HEK293T (cell line): ENCODE measurements around the gene OR4P4.

ENCODE experiments used
- CTCF ChIA-PET: fragments of 350-600 bp; formaldehyde crosslinking; extraction: SDS; loops from one replicate; lab custom pipeline; 2021; ENCODE audit warnings: antibody characterized with exemption, inconsistent platforms; lab: Yijun Ruan, JAX
- POLR2A ChIA-PET: fragments of 350-600 bp; formaldehyde crosslinking; extraction: SDS; loops from one replicate; lab custom pipeline; 2020; ENCODE audit warnings: antibody characterized with exemption, inconsistent platforms; lab: Yijun Ruan, JAX
- DNase-seq: peaks from one replicate; pipeline ENCODE4 v3.0.0; 2012; ENCODE audit warnings: mixed read lengths; ENCODE audit errors: extremely low spot score
- ARNT ChIP-seq: fragments of 450-650 bp; IDR thresholded peaks from 2 replicates; pipeline ENCODE4 v1.6.1; 2017; ENCODE audit warnings: mild to moderate bottlenecking
- BHLHE40 ChIP-seq: fragments of 450-650 bp; IDR thresholded peaks from 2 replicates; pipeline ENCODE4 v1.6.1; 2016; ENCODE audit warnings: mild to moderate bottlenecking, moderate library complexity, borderline replicate concordance
- CTBP1 ChIP-seq: fragments of 450-650 bp; IDR thresholded peaks from 2 replicates; pipeline ENCODE4 v1.6.1; 2016; ENCODE audit warnings: borderline replicate concordance
- ELF4 ChIP-seq: fragments of 450-650 bp; IDR thresholded peaks from 2 replicates; pipeline ENCODE4 v1.6.1; 2017; ENCODE audit warnings: antibody characterized with exemption
- FOXA1 ChIP-seq: fragments of 450-650 bp; IDR thresholded peaks from 2 replicates; pipeline ENCODE4 v1.6.1; 2016; ENCODE audit warnings: mild to moderate bottlenecking
- FOXK2 ChIP-seq: fragments of 450-650 bp; IDR thresholded peaks from 2 replicates; pipeline ENCODE4 v1.6.1; 2016; ENCODE audit warnings: mild to moderate bottlenecking
- FOXM1 ChIP-seq: fragments of 450-650 bp; IDR thresholded peaks from 2 replicates; pipeline ENCODE4 v1.6.1; 2017; ENCODE audit warnings: mild to moderate bottlenecking, borderline replicate concordance
- HDGF ChIP-seq: fragments of 450-650 bp; IDR thresholded peaks from 2 replicates; pipeline ENCODE4 v1.6.1; 2017; ENCODE audit warnings: antibody characterized with exemption, borderline replicate concordance
- L3MBTL2 ChIP-seq: fragments of 450-650 bp; conservative IDR thresholded peaks from 2 replicates; pipeline ENCODE4 v1.6.1; 2016; ENCODE audit warnings: mild to moderate bottlenecking
- LEF1 ChIP-seq: fragments of 450-650 bp; IDR thresholded peaks from 2 replicates; pipeline ENCODE4 v1.6.1; 2017; ENCODE audit warnings: mild to moderate bottlenecking, borderline replicate concordance
- NFRKB ChIP-seq: fragments of 450-650 bp; IDR thresholded peaks from 2 replicates; pipeline ENCODE4 v1.6.1; 2016; ENCODE audit warnings: mild to moderate bottlenecking, moderate library complexity
- PKNOX1 ChIP-seq: fragments of 450-650 bp; IDR thresholded peaks from 2 replicates; pipeline ENCODE4 v1.6.1; 2016
- SP1 ChIP-seq: fragments of 450-650 bp; IDR thresholded peaks from 2 replicates; pipeline ENCODE4 v1.6.1; 2017
- SUZ12 ChIP-seq: fragments of 450-650 bp; IDR thresholded peaks from 2 replicates; pipeline ENCODE4 v1.6.1; 2016; ENCODE audit warnings: mild to moderate bottlenecking
- TARDBP ChIP-seq: fragments of 450-650 bp; IDR thresholded peaks from 2 replicates; pipeline ENCODE4 v1.6.1; 2016
- ZNF384 ChIP-seq: fragments of 450-650 bp; IDR thresholded peaks from 2 replicates; pipeline ENCODE4 v1.6.1; 2016

Gene OR4P4

GRCh38 chr11:55658031-55658573 lies 23.2 kb downstream of the OR4P4 start:
- no peak for TF ChIP-seq ARNT
- no peak for TF ChIP-seq FOXA1
- TF ChIP-seq L3MBTL2 = no peak
- TF ChIP-seq LEF1 = no peak
- TF ChIP-seq TARDBP = no peak
- TF ChIP-seq HDGF = no peak
- TF ChIP-seq FOXM1 = no peak
- TF ChIP-seq CTBP1 = no peak
- no peak for TF ChIP-seq SP1
- no peak for TF ChIP-seq ZNF384
- TF ChIP-seq PKNOX1 = no peak
- ChIA-PET POLR2A (no interaction called here), CTCF (no interaction called here)
- DNase-seq = no peak

GRCh38 chr11:55658608-55659007 lies 23.7 kb downstream of the OR4P4 start:
- TF ChIP-seq SP1 (no peak), HDGF (no peak), NFRKB (no peak), CTBP1 (no peak), SUZ12 (no peak), ELF4 (no peak), TARDBP (no peak), ZNF384 (no peak), PKNOX1 (no peak), FOXM1 (no peak), FOXK2 (no peak), FOXA1 (no peak), ARNT (no peak), L3MBTL2 (no peak), LEF1 (no peak), BHLHE40 (no peak)
- CTCF ChIA-PET = no interaction called here
- POLR2A ChIA-PET = no interaction called here
- no peak for DNase-seq

- POLR2A ChIA-PET = no interaction called here
- CTCF ChIA-PET = no interaction called here
- TF ChIP-seq TARDBP = no peak
- no peak for TF ChIP-seq BHLHE40
- TF ChIP-seq ELF4 = no peak
- no peak for TF ChIP-seq ARNT
- TF ChIP-seq CTBP1 = no peak
- no peak for TF ChIP-seq LEF1
- no peak for TF ChIP-seq FOXM1
- no peak for TF ChIP-seq FOXA1
- no peak for TF ChIP-seq NFRKB
- no peak for TF ChIP-seq L3MBTL2
- no peak for TF ChIP-seq SP1
- TF ChIP-seq ZNF384 = no peak
- TF ChIP-seq FOXK2 = no peak
- no peak for TF ChIP-seq HDGF
- no peak for DNase-seq
Measured at GRCh38 chr11:55661901-55662300, 27.0 kb downstream of the OR4P4 start, which contains the start of gene OR4C6. Gene OR4C6 (plus strand): TSS chr11:55662201. CDS start chr11:55665167, 2,966 bp downstream.

- POLR2A ChIA-PET = no interaction called here
- CTCF ChIA-PET = no interaction called here
- no peak for TF ChIP-seq ARNT
- TF ChIP-seq PKNOX1 = no peak
- no peak for TF ChIP-seq BHLHE40
- no peak for TF ChIP-seq ELF4
- TF ChIP-seq SP1 = no peak
- TF ChIP-seq ZNF384 = no peak
- no peak for TF ChIP-seq FOXA1
- DNase-seq = no peak
Measured at GRCh38 chr11:55669376-55669775, 34.5 kb downstream of the OR4P4 start.

GRCh38 chr11:55673860-55674259 lies 38.9 kb downstream of the OR4P4 start:
- POLR2A ChIA-PET = no interaction called here
- no peak for DNase-seq
- TF ChIP-seq HDGF (no peak), CTBP1 (no peak), LEF1 (no peak), FOXA1 (no peak), ELF4 (no peak), SP1 (no peak), TARDBP (no peak), SUZ12 (no peak), FOXK2 (no peak), ARNT (no peak), NFRKB (no peak), ZNF384 (no peak), FOXM1 (no peak), PKNOX1 (no peak), BHLHE40 (no peak), L3MBTL2 (no peak)
- CTCF ChIA-PET = no interaction called here
